G401 (cell line): ENCODE data around the gene PNMA5. TPM values are rescaled to one million over a fixed set of nuclear protein-coding genes. Genes with fewer than 3 reads are reported as not detected.
A peak's percentile ranks its signal among the peaks of the same experiment; 100 is the strongest.

Experiments used
- DNase-seq: peaks from one replicate; pipeline ENCODE4 v3.0.0-alpha.2; 2015; ENCODE audit warnings: low spot score
- in situ Hi-C: cut with HindIII; loops from 2 replicates; pipeline ENCODE4 v1.10.0; 2016; ENCODE audit warnings: low sequenced_read_pairs, mixed read lengths
- total RNA-seq: library from RNA; depleted of rRNA; stranded (reverse); fragments of >200 nt; shearing (Covaris generic); gene quantifications from 2 replicates; pipeline ENCODE4 v1.2.3, GENCODE V29; 2014; rRNA removed

PNMA5 gene
- total RNA-seq, 1 experiment from 2014 or later: not detected

GRCh38 chrX:152960115-152960514, 33.8 kb downstream of the PNMA5 start:
- in situ Hi-C loops: no loop called here

GRCh38 chrX:152959626-152960025, 34.3 kb downstream of the PNMA5 start:
- in situ Hi-C loops: no loop called here
- DNase-seq: no peak

More at GRCh38 chrX:152960115-152960514, 33.8 kb downstream of the PNMA5 start:
- DNase-seq: no peak

DNA sequence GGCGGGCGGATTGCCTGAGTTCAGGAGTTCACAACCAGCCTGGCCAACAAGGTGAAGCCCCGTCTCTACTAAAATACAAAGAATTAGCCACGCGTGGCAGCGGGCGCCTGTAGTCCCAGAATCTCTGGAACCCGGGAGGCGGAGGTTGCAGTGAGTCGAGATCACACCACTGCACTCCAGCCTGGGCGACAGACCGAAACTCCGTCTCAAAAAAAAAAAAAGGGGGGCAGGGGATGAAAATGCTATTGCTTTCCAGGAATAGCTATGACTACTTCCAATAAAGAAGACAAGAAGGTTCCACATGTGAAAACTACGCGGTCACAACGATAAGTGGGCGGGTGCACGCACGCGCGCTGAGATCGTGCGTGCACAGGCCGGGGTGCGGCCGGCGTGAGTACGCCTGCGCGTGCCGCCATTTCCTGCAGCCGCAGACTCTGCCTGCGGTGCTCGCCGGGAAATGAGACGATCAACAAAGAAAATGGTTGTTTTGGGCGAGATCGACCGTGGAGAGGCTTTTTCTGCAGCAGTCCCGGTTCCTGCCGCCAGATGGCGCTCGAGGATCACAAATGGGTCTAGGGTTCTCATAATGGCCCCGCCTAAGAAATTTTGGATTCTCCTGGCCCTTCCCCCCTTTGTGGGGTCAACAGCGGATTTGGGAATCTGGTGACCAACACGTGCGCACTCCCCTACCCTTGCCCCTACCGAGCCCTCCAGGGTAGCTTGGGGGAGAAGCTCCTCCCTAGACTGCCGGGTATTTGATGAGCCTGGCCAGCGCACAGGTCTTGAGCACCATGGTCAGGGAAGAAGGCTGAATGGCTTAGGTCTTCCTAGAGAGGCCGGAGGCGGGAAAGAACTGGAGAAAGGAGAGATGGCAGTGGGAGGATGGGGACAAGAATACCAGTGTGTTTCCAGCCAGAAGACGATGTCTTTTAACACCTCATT, 35.1 kb downstream of the PNMA5 start:
- in situ Hi-C loops: no loop called here
- peak; percentile 87 for DNase-seq

DNA sequence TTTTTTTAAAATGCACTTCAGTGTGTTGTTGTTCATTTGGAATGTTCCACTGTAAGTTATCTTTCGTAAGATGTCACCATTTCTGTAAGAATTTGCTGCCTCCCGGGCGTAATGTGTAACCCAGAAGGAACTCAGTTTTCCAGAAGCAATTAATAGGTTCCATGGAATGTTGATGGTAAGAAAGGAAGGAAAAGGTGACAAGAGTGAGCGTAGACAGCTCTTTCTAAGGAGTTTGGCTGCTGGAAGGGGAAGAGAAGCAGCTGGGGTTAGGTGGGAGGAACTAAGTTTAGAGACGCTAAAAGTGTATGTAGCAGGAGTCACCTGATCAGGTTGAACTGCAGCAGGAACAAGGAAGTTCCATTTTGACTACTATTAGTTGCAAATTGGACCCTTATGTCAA, 35.9 kb downstream of the PNMA5 start:
- in situ Hi-C loops: no loop called here
- DNase-seq: no peak

GRCh38 chrX:152950786-152951185, 43.1 kb downstream of the PNMA5 start:
- no peak for DNase-seq
- in situ Hi-C loops: no loop called here

DNA sequence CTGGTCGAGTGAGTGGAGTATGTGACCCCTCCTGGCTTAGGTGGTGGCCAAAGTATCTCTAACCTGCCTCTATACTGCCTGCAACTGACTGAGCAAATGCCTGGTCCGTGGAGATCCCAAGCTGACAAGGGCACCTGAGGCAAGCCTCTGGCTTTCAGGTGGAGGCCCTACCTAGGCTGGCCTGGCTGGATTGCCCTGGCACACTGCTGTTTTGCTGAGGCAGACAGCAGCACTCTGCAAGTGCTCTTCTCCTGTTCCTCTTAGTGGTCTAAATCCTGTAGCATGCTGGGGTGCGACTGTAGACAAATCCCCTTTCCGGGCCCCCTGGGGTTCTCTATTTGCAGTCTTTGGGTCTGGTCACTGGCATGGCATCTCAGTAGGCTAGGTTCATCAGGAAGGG, 44.8 kb downstream of the PNMA5 start:
- DNase-seq: no peak
- in situ Hi-C loops: no loop called here

DNA sequence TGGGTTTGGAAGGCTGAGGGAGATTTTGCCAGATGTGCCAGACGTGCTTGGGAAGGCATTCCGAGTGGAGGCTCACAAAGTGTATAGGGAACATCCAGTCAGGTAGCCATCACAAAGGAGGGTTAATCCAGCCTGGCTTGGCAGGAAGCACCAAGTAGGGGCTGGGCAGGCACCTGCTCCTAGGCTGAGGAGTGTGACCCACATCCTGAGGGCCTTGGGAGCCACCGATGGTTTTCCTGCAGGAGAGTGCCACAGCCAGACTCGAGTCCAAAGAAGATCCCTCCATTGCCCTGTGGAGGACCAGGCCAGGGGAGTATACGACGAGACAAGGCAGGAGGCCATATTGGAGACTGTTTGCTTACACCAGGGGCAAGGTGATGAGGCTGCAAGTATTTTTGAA, 47.2 kb downstream of the PNMA5 start:
- DNase-seq: no peak
- in situ Hi-C loops: no loop called here

- in situ Hi-C loops: no loop called here
- DNase-seq: no peak
Observed at GRCh38 chrX:152945021-152945979, 48.6 kb downstream of the PNMA5 start.

GRCh38 chrX:152943826-152944225, 50.1 kb downstream of the PNMA5 start:
- in situ Hi-C loops: no loop called here
- no peak for DNase-seq

GRCh38 chrX:152942077-152942442, 51.9 kb downstream of the PNMA5 start:
- in situ Hi-C loops: no loop called here
- DNase-seq: no peak

GRCh38 chrX:152941328-152942076, 52.4 kb downstream of the PNMA5 start:
- peak; percentile 85 for DNase-seq
- in situ Hi-C loops: no loop called here

Other genes with a start within 250 kb of the PNMA5 start
- gene MAGEA2, start 240.3 kb downstream of the PNMA5 start, total RNA-seq: not detected in 2 replicates
- gene CSAG3, start 234.9 kb downstream of the PNMA5 start, total RNA-seq: not detected in 2 replicates
- 0.37 TPM in 1 of 2 replicates, not detected in the other for gene MAGEA6, start 224.4 kb downstream of the PNMA5 start, total RNA-seq
- gene CETN2, start 163.4 kb downstream of the PNMA5 start, total RNA-seq: 54.3 and 74.9 TPM in 2 replicates
- 30.1 and 31.2 TPM in 2 replicates for gene NSDHL, start 163.1 kb downstream of the PNMA5 start, total RNA-seq
- gene ZNF185, start 96.0 kb downstream of the PNMA5 start, total RNA-seq: 0.43 TPM in 1 of 2 replicates, not detected in the other
- gene PNMA3, start 62.4 kb upstream of the PNMA5 start, total RNA-seq: not detected in 2 replicates
- 9.1 and 15.1 TPM in 2 replicates for gene PNMA6A, start 78.3 kb upstream of the PNMA5 start, total RNA-seq
- not detected in 2 replicates for gene MAGEA1, start 185.2 kb upstream of the PNMA5 start, total RNA-seq